ENCODE data around the gene RAPGEF2. TPM values are rescaled to one million over a fixed set of nuclear protein-coding genes. Genes with fewer than 3 reads are reported as not detected.
"Not testable (repeated sequence)": the region's sequence is repeated elsewhere in the genome, so short reads cannot be mapped to it uniquely, and the experiment has no call there.

Gene RAPGEF2
- total and polyA plus RNA-seq, 2 experiments from 2014 or later: 10.2 to 63.1 TPM

DNA sequence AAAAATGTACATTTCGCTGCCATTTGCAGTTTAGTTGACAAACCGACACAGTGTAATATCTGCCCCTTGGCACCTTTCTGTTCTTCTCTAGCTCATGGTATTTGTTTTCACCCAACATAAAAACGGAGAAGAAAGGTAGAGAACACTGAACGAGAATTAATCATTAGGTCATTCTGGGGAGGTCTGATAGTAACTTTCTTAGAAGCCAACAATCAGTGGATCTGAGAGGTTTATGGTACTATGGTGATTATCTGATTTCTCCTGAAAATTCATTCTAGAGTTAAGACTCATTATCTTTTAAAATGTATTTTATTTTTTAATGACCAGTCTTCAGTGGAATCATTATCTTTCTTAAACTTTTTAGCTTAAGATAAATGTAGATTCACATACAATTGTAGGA, 8.5 kb downstream of the RAPGEF2 start:
- Histone ChIP-seq H3K27me3 (ENCODE audit: insufficient read depth) (no peaks in the 10 kb centered on the region), H3F3A (replicated peaks; ENCODE audit: low read depth) (no peaks in the 10 kb centered on the region), H3K79me2 (replicated peaks; ENCODE audit: insufficient read depth) (peaks cover 100% of the 10 kb centered on the region), H2AFZ (no peak overlapping the region), H4K20me1 (replicated peaks; ENCODE audit: insufficient read depth) (no peaks in the 10 kb centered on the region; the same call in 1 of the 2 replicates), H3K27ac (ENCODE audit: low read depth) (peak overlapping the region; percentile 50), H3K36me3 (ENCODE audit: insufficient read depth) (no peaks in the 10 kb centered on the region), H3K4me2 (peak overlapping the region; percentile 19), H3K4me1 (ENCODE audit: insufficient read depth) (peaks cover 36% of the 10 kb centered on the region), H3K4me3 (no peak overlapping the region), H3K9me2 (ENCODE audit: insufficient read depth) (no peaks in the 10 kb centered on the region)
- Mint-ChIP-seq H3K36me3 (ENCODE audit: low read depth) (peaks cover 22% of the 10 kb centered on the region), H3K27ac (no peak overlapping the region), H3K4me3 (no peak overlapping the region; the same call in 2 of the 3 replicates), H3K27me3 (ENCODE audit: insufficient read depth, low read depth, poor library complexity) (no peaks in the 10 kb centered on the region), H3K4me1 (peaks cover 22% of the 10 kb centered on the region), H3K9me3 (peaks cover 13% of the 10 kb centered on the region)
- ATAC-seq: no peak
- TF ChIP-seq NANOG (IDR thresholded peaks at IDR 0.05; ENCODE audit: borderline replicate concordance) (no peak), ETS1 (IDR thresholded peaks at IDR 0.05) (no peak), EZH2 (IDR thresholded peaks at IDR 0.05; ENCODE audit: low read depth, unreplicated experiment) (no peak), POLR2AphosphoS5 (IDR thresholded peaks at IDR 0.05; ENCODE audit: low read depth) (no peak), ZNF331 (CRISPR knock-in tag; IDR thresholded peaks at IDR 0.05; ENCODE audit: low read depth) (no peak)
- TF ChIP-seq, protein P1, sequence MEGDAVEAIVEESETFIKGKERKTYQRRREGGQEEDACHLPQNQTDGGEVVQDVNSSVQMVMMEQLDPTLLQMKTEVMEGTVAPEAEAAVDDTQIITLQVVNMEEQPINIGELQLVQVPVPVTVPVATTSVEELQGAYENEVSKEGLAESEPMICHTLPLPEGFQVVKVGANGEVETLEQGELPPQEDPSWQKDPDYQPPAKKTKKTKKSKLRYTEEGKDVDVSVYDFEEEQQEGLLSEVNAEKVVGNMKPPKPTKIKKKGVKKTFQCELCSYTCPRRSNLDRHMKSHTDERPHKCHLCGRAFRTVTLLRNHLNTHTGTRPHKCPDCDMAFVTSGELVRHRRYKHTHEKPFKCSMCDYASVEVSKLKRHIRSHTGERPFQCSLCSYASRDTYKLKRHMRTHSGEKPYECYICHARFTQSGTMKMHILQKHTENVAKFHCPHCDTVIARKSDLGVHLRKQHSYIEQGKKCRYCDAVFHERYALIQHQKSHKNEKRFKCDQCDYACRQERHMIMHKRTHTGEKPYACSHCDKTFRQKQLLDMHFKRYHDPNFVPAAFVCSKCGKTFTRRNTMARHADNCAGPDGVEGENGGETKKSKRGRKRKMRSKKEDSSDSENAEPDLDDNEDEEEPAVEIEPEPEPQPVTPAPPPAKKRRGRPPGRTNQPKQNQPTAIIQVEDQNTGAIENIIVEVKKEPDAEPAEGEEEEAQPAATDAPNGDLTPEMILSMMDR (conservative IDR thresholded peaks at IDR 0.05; ENCODE audit: low read depth in 2 of 2): no peak
- DNase-seq (ENCODE audit: low spot score): no peak

DNA sequence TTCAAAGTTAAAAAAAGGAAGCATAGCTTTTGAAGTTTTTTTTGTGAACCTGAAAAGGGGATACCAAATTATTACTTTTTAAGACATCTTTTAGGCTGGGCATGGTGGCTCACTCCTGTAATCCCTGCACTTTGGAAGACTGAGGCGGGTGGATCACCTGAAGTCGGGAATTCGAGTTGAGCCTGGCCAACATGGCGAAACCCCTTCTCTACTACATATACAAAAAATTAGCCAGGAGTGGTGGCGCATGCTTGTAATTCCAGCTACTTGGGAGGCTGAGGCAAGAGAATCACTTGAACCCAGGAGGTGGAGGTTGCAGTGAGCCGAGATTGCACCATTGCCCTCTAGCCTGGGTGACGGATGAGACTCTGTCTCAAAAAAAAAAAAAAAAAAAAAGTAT, 10.5 kb downstream of the RAPGEF2 start:
- not testable (repeated sequence) for H3K4me3 Mint-ChIP-seq; ATAC-seq; H3K27ac ChIP-seq (ENCODE audit: low read depth); H3K27me3 Mint-ChIP-seq (ENCODE audit: insufficient read depth, low read depth, poor library complexity); H2AFZ ChIP-seq; H4K20me1 ChIP-seq (replicated peaks; ENCODE audit: insufficient read depth); H3K27ac Mint-ChIP-seq; H3K36me3 ChIP-seq (ENCODE audit: insufficient read depth); H3F3A ChIP-seq (replicated peaks; ENCODE audit: low read depth); DNase-seq (ENCODE audit: low spot score); H3K4me2 ChIP-seq; H3K9me2 ChIP-seq (ENCODE audit: insufficient read depth); H3K27me3 ChIP-seq (ENCODE audit: insufficient read depth); H3K4me3 ChIP-seq
- H3K4me1 Mint-ChIP-seq: peaks cover 20% of the 10 kb centered on the region
- Histone ChIP-seq H3K4me1 (ENCODE audit: insufficient read depth) (peaks cover 25% of the 10 kb centered on the region), H3K79me2 (replicated peaks; ENCODE audit: insufficient read depth) (peaks cover 99% of the 10 kb centered on the region)
- peaks cover 13% of the 10 kb centered on the region for H3K9me3 Mint-ChIP-seq
- H3K36me3 Mint-ChIP-seq (ENCODE audit: low read depth): peaks cover 25% of the 10 kb centered on the region

GRCh38 chr4:159116098-159116497, 13.2 kb downstream of the RAPGEF2 start:
- H4K20me1 ChIP-seq (replicated peaks; ENCODE audit: insufficient read depth); H3K27ac ChIP-seq (ENCODE audit: low read depth); H3K9me2 ChIP-seq (ENCODE audit: insufficient read depth); H3K4me3 ChIP-seq; H3K4me2 ChIP-seq; DNase-seq (ENCODE audit: low spot score); H3K4me1 ChIP-seq (ENCODE audit: insufficient read depth); H3K27me3 ChIP-seq (ENCODE audit: insufficient read depth); H3K27ac Mint-ChIP-seq; H3K27me3 Mint-ChIP-seq (ENCODE audit: insufficient read depth, low read depth, poor library complexity); H3K4me3 Mint-ChIP-seq; H3K36me3 ChIP-seq (ENCODE audit: insufficient read depth); H3F3A ChIP-seq (replicated peaks; ENCODE audit: low read depth); H2AFZ ChIP-seq; ATAC-seq: not testable (repeated sequence)
- H3K79me2 ChIP-seq (replicated peaks; ENCODE audit: insufficient read depth): peaks cover 99% of the 10 kb centered on the region
- Mint-ChIP-seq H3K9me3 (peaks cover 13% of the 10 kb centered on the region), H3K4me1 (peaks cover 12% of the 10 kb centered on the region), H3K36me3 (ENCODE audit: low read depth) (peaks cover 32% of the 10 kb centered on the region)

GRCh38 chr4:159116693-159117092, 13.8 kb downstream of the RAPGEF2 start:
- ATAC-seq; DNase-seq (ENCODE audit: low spot score); H3K4me3 Mint-ChIP-seq; H3F3A ChIP-seq (replicated peaks; ENCODE audit: low read depth); H4K20me1 ChIP-seq (replicated peaks; ENCODE audit: insufficient read depth); H3K4me2 ChIP-seq; H3K27ac ChIP-seq (ENCODE audit: low read depth); H3K9me2 ChIP-seq (ENCODE audit: insufficient read depth); H3K4me1 ChIP-seq (ENCODE audit: insufficient read depth); H3K4me3 ChIP-seq; H3K27ac Mint-ChIP-seq; H3K36me3 ChIP-seq (ENCODE audit: insufficient read depth); H3K27me3 Mint-ChIP-seq (ENCODE audit: insufficient read depth, low read depth, poor library complexity); H2AFZ ChIP-seq; H3K4me1 Mint-ChIP-seq; H3K27me3 ChIP-seq (ENCODE audit: insufficient read depth): not testable (repeated sequence)
- H3K9me3 Mint-ChIP-seq: peaks cover 13% of the 10 kb centered on the region
- H3K79me2 ChIP-seq (replicated peaks; ENCODE audit: insufficient read depth): peaks cover 99% of the 10 kb centered on the region
- peaks cover 32% of the 10 kb centered on the region for H3K36me3 Mint-ChIP-seq (ENCODE audit: low read depth)
